K562 (cell line): ENCODE results near the gene FLG. TPM values are rescaled to one million over a fixed set of nuclear protein-coding genes. Genes with fewer than 3 reads are reported as not detected.

Experiments
- C11orf30 ChIP-seq: fragments of 450-650 bp; IDR thresholded peaks from 2 replicates; pipeline ENCODE4 v1.6.1; 2016; ENCODE audit warnings: low read depth, mild to moderate bottlenecking
- CBFA2T3 ChIP-seq: fragments of 450-650 bp; IDR thresholded peaks from 2 replicates; pipeline ENCODE4 v1.6.1; 2017
- polyA plus RNA-seq, 8 experiments: library from polyadenylated mRNA; depleted of rRNA in 4 of 8; stranded (reverse) in 5 of 8; unstranded in 3 of 8; fragments of >200 nt; fragmentation: Nextera tagmentation in 2 of 8; fragmentation: Illumina TruSeq in 1 of 8; extraction: Ambion mirVana in 2 of 8; extraction: Trizol in 1 of 8; gene quantifications; 2 replicates each; pipeline versions ENCODE4 v1.2.1 to v1.2.3, GENCODE V29; 2011 to 2014; ENCODE audit warnings: inconsistent platforms in 1 of 8, missing spikeins in 1 of 8
- total RNA-seq, 7 experiments: library from RNA; depleted of rRNA in 6 of 7; stranded (reverse); fragments of >200 nt in 6 of 7; fragmentation: Illumina TruSeq in 2 of 7; extraction: Trizol in 2 of 7; gene quantifications; 2 replicates each; pipeline versions ENCODE4 v1.2.1 to v1.2.3, GENCODE V29; 2011 to 2021; ENCODE audit warnings: low replicate concordance in 1 of 7
- TF ChIP-seq, protein P1 (sequence below), 2 experiments: fragments of 450-650 bp; formaldehyde crosslinking in 1 of 2; IDR thresholded peaks; 2 replicates each; pipeline versions ENCODE4 v1.4.0 to v1.6.1; 2014 to 2020; ENCODE audit warnings: mild to moderate bottlenecking in 2 of 2, borderline replicate concordance in 1 of 2, low read depth in 1 of 2
- TF ChIP-seq, protein P2 (sequence below): sonication (generic); formaldehyde crosslinking; IDR thresholded peaks from 2 replicates; pipeline ENCODE4 v1.8.0; 2022; ENCODE audit warnings: mild to moderate bottlenecking, missing genetic modification reagents

FLG gene
- total and polyA plus RNA-seq, 9 of the 15 experiments (the other 6 are each of a cell fraction or from before 2014, with no cell fraction given): not detected

DNA sequence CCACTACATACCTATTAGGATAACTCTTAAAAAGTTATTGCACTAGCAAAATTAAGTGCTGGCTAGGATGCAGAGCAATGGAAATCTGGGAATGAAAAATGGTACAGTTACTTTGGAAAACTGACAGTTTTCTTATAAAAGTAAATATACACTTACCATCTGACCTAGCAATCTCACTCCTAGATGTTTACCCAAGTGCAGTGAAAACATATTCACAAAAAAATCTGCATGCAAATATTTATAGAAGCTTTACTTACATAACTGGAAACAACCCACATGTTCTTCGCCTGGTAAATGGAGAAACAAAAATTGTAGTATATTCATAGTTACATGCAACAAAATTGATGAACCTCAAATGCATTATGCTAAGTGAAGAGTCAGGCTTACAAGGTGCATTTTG lies 47.6 kb upstream of the FLG start (continued):
- TF ChIP-seq, protein P1, sequence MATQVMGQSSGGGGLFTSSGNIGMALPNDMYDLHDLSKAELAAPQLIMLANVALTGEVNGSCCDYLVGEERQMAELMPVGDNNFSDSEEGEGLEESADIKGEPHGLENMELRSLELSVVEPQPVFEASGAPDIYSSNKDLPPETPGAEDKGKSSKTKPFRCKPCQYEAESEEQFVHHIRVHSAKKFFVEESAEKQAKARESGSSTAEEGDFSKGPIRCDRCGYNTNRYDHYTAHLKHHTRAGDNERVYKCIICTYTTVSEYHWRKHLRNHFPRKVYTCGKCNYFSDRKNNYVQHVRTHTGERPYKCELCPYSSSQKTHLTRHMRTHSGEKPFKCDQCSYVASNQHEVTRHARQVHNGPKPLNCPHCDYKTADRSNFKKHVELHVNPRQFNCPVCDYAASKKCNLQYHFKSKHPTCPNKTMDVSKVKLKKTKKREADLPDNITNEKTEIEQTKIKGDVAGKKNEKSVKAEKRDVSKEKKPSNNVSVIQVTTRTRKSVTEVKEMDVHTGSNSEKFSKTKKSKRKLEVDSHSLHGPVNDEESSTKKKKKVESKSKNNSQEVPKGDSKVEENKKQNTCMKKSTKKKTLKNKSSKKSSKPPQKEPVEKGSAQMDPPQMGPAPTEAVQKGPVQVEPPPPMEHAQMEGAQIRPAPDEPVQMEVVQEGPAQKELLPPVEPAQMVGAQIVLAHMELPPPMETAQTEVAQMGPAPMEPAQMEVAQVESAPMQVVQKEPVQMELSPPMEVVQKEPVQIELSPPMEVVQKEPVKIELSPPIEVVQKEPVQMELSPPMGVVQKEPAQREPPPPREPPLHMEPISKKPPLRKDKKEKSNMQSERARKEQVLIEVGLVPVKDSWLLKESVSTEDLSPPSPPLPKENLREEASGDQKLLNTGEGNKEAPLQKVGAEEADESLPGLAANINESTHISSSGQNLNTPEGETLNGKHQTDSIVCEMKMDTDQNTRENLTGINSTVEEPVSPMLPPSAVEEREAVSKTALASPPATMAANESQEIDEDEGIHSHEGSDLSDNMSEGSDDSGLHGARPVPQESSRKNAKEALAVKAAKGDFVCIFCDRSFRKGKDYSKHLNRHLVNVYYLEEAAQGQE (IDR thresholded peaks at IDR 0.05; ENCODE audit: borderline replicate concordance): no peak
- TF ChIP-seq, protein P1 (CRISPR knock-in tag; IDR thresholded peaks at IDR 0.05; ENCODE audit: low read depth): no peak
- TF ChIP-seq, protein P2, sequence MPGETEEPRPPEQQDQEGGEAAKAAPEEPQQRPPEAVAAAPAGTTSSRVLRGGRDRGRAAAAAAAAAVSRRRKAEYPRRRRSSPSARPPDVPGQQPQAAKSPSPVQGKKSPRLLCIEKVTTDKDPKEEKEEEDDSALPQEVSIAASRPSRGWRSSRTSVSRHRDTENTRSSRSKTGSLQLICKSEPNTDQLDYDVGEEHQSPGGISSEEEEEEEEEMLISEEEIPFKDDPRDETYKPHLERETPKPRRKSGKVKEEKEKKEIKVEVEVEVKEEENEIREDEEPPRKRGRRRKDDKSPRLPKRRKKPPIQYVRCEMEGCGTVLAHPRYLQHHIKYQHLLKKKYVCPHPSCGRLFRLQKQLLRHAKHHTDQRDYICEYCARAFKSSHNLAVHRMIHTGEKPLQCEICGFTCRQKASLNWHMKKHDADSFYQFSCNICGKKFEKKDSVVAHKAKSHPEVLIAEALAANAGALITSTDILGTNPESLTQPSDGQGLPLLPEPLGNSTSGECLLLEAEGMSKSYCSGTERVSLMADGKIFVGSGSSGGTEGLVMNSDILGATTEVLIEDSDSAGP (CRISPR knock-in tag): no peak
- TF ChIP-seq CBFA2T3 (no peak), C11orf30 (no peak)
